Right forelimb (tissue), 1 donor: ENCODE data around the gene UNC5A.
"Not testable (repeated sequence)": the region's sequence is repeated elsewhere in the genome, so short reads cannot be mapped to it uniquely, and the experiment has no call there.

Source experiments
- DNase-seq: peaks from one replicate; pipeline ENCODE4 v3.0.0-alpha.2; 2018

The UNC5A gene

DNA sequence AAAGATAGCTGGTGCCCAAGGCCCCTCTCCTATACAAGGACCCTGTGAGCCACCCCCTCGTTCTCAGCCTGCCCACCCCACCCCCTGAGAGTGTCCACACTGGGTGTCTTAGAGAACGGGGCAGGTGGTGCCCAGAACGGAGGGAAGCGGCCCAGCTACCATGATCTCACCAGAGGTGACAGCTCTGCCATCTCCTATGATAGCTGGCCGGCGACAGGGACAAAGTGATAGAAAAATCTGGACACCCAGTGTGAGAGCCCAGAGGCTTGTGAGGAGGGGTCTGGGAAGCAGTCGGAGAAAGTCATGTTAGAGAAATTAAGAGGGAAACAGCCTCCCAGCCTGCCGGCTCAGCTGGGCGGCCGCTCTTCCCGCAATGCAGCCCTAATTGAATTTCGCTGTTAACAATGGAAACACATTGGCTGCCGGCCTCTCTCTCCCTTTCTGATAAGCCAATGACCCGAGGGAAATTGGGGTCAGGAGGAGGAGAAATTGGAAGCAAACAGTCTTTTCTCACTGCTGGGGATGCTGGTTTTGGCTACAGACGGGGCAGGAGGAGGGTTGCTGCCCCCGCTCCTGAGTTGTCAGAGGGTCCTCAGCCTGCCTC lies 56.5 kb downstream of the UNC5A start:
- DNase-seq, result no peak

DNA sequence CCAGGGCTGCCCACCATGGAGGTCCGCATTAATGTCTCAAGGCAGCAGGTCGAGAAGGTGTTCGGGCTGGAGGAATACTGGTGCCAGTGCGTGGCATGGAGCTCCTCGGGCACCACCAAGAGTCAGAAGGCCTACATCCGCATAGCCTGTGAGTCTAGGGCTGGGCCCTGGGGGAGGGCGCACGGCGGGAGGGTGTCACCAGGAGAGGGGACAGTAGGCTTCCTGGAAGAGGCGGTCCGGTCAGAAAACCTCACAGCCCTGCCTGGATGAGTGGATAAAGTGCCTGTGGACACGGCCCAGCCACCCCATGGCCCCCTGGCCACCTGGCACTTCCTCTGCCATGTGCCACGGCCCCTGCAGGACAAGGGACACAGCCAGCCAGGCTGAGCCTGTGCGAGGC lies 57.8 kb downstream of the UNC5A start:
- DNase-seq, result no peak

DNA sequence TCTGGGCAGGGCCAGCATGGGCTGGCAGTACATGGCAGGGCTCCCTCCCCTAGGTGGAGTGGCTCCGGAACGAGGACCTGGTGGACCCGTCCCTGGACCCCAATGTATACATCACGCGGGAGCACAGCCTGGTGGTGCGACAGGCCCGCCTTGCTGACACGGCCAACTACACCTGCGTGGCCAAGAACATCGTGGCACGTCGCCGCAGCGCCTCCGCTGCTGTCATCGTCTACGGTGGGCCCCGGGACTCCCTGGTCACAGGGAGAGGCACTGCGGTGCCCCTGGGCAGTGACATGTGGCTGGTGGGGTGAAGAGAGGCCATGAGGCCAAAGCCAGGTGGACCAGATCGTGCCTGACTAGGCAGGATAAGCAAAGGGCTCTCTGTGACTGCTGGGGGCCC lies 58.4 kb downstream of the UNC5A start:
- DNase-seq, result no peak

DNA sequence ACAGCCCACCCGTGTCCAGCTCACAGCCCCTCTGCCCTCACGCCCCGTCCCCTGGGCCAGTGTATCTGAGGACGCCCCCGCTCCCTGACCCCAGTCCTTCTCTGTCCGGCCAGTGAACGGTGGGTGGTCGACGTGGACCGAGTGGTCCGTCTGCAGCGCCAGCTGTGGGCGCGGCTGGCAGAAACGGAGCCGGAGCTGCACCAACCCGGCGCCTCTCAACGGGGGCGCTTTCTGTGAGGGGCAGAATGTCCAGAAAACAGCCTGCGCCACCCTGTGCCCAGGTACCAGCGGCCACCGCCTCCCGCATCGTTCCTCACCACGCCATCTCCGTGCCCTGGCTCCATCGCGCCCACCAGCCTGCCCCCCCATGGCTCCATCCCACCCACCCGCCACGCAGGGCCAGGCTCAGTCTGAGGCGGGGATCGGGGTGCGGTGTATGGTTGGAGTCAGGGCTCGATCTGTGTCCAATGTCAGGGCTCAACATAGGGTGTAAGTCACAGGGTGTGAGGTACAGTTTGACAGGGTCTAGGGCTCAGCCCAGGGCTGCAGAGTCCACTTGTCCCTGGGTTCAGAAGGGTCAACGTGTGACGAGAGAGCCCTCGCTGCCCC lies 59.2 kb downstream of the UNC5A start:
- no peak for DNase-seq

DNA sequence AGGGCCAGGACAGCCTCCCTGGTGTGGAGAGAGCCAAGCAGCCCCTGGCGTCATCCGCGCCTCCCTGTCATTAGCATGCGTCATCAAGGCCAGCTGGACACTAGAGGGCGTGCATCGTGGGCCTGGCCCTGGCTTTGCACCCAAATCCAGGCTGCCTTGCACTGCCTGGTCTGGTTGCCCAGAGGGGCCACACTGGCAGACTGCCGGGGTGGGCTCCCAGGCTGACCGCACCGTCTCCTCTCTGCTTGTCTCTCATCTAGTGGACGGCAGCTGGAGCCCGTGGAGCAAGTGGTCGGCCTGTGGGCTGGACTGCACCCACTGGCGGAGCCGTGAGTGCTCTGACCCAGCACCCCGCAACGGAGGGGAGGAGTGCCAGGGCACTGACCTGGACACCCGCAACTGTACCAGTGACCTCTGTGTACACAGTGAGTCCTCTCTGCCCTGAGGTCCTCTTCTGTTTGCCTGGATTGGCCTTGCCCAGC lies 59.8 kb downstream of the UNC5A start:
- no peak for DNase-seq

DNA sequence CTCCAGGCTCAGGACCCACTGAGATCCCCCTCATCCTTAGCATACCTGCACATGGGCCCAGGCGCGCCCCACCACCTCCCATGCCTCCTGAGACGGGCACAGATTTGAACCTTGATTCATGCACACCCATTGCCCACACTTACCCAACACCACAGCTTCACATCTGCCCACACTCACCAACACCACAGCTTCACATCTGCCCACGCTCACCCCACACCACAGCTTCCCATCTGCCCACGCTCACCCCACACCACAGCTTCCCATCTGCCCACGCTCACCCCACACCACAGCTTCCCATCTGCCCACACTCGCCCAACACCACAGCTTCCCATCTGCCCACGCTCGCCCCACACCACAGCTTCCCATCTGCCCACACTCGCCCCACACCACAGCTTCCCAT lies 60.3 kb downstream of the UNC5A start:
- not testable (repeated sequence) for DNase-seq

DNA sequence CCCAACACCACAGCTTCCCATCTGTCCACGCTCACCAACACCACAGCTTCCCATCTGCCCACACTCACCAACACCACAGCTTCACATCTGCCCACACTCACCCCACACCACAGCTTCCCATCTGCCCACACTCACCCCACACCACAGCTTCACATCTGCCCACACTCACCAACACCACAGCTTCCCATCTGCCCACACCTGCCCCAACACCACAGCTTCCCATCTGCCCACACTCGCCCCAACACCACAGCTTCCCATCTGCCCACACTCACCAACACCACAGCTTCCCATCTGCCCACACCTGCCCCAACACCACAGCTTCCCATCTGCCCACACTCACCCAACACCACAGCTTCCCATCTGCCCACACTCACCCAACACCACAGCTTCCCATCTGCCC lies 62.2 kb downstream of the UNC5A start:
- not testable (repeated sequence) for DNase-seq

DNA sequence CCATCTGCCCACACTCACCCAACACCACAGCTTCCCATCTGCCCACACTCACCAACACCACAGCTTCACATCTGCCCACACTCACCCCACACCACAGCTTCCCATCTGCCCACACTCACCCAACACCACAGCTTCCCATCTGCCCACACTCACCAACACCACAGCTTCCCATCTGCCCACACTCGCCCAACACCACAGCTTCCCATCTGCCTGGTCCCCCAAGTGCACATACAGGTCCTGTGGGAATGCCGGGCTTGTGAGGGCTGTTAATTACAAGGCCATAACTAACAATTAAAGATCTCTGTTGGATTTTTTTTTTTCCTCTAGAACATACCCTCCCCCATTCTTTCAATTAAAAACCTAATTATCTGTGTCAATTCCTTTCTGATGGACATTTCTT lies 62.7 kb downstream of the UNC5A start:
- not testable (repeated sequence) for DNase-seq

DNA sequence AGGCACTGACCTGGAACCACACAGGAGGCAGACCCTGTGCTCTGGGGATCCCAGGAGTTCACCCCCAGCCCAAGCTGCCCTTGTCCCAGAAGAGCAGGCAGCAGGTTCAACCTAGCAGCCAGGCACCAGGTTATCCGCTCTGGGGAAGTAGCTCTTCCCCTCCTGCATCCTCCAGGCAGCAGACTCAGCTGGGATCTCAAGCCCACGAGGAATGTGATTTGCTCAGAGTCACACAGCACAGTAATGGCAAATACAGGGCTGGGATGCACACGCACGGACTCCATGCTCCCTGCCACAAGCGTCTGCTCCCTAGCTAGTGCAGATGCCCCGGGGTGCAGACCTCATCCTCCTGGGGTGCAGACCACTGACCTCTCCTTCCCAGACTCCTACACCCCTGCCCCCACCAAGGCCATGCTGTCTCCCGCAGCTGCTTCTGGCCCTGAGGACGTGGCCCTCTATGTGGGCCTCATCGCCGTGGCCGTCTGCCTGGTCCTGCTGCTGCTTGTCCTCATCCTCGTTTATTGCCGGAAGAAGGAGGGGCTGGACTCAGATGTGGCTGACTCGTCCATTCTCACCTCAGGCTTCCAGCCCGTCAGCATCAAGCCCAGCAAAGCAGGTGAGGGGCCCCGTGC lies 63.3 kb downstream of the UNC5A start:
- DNase-seq, result peak; percentile 62

DNA sequence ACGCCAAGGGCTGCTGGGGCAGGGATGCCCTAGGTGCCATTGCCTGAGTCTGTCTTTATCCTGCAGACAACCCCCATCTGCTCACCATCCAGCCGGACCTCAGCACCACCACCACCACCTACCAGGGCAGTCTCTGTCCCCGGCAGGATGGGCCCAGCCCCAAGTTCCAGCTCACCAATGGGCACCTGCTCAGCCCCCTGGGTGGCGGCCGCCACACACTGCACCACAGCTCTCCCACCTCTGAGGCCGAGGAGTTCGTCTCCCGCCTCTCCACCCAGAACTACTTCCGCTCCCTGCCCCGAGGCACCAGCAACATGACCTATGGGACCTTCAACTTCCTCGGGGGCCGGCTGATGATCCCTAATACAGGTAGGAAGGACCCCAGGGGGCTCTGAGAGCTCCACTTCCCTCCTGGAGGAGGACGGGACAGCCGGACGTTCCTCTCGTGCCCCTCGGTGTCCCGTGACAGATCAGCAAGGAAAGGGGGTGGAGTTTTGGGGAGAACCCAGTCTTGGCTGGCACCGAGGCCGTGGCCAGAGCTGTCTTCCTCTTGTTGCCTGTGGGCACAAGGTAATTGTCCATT lies 63.9 kb downstream of the UNC5A start:
- no peak for DNase-seq

DNA sequence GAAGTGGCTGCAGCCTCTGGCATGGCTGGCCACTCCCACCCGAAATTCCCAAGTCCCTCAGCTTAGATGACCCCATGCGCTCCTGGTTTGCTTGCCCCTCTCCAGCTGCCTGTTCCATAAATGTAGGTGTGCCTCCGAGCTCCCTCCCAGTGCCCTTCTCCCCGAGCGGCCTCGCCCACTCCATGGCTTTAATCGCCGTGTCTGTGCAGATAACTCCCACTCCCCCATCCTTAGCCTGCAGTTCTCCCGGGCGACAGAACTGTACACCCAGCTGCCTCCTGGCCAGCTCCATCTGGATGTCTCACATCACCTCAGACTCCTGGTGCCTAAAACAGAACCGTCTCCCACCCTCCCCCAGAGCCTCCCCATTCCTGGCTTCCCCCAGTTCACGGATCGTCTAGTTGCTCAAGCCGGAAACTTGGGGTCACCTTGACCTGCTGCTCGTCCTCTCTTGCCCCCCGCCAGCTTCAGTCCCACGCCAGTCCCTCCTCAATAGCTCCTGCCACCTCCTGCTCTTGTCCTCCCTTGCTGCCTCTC lies 64.7 kb downstream of the UNC5A start:
- no peak for DNase-seq

DNA sequence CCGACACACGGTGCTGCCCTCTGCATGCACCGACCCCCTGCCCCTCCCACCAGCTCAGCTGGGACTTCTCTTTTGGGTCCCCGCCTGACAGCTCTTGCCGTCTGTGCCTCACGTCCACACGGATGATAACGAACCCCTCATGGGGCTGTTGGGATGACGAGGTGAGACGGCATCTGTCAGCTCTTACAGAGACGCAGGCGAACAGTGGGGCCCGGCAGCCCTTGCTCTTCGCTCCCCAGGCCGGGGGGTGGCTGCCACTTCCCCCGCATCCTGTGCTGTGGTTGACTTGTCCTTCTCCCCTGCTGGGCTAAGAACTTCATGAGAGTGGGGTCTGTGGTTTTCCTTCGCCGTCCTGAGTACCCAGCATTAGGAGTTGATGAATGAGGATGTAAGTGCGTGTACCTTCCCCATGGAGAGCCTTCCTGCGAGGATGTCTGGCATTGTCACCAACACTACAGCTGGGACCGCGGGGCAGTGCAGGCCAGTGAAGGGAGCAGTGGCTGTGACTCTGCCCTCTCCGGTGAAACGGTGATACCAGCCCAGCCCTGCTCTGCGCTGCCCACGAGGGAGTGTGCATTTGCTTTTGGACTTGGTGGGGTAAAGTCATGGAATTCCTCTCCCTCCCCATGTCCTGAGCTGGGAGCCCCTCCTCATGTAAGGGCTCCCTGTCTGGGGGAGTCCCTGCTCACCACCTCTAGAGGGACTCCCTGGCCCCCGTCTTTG lies 65.6 kb downstream of the UNC5A start:
- DNase-seq, result no peak

DNA sequence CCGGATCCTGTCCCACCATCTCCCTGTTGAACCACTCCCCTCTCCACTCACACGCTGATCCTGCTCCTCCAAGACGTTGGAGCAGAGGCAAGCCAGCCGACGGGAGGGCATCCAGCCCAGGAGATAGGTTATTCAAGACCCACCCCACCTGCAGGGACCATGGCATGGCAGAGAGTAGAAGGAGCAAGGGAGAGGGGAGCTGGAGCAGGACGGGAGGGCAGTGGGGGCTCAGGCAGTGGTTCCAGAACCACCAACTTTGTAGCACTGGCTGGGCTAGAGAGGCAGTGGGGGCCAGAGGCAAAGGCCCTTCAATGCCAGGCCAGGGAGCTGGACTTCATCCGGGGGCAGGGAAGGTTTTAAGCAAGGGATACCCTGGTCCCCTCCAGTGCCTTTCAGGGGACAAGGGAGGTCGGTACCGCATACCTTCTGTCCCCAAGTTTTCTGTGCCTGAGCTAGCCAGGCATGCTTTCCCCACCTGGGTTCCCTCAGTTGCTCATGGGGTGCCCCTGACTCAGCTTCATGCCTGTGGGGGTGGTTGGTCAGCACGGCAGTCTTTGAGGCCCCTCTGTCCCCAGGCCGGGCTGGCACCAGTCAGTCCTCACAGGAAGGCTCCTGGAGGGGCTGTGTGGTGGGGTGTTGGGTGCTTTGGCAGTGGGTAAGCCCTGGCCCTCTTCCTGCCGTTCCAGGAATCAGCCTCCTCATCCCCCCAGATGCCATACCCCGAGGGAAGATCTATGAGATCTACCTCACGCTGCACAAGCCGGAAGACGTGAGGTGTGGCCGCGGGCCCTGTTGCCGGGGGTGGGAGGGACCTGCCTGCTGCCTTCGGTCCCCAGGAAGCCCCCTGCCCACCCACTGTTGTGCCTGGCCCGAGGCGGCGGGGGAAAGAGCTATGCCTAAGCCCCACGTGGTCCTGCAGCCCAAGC lies 66.4 kb downstream of the UNC5A start:
- DNase-seq, result no peak

DNA sequence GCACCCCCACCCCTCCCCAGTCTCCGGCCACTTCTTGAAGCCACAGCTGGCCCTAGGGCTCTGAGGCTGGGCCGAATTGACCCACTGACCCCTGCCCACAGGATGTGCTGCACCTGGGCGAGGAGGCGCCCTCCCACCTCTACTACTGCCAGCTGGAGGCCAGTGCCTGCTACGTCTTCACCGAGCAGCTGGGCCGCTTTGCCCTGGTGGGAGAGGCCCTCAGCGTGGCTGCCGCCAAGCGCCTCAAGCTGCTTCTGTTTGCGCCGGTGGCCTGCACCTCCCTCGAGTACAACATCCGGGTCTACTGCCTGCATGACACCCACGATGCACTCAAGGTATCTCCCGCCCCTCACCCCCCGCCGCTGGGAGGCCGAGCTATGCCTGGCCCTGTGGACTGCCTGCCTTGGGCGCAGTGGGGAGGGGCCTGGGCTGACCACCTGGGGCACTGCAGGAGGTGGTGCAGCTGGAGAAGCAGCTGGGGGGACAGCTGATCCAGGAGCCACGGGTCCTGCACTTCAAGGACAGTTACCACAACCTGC lies 67.5 kb downstream of the UNC5A start:
- no peak for DNase-seq

DNA sequence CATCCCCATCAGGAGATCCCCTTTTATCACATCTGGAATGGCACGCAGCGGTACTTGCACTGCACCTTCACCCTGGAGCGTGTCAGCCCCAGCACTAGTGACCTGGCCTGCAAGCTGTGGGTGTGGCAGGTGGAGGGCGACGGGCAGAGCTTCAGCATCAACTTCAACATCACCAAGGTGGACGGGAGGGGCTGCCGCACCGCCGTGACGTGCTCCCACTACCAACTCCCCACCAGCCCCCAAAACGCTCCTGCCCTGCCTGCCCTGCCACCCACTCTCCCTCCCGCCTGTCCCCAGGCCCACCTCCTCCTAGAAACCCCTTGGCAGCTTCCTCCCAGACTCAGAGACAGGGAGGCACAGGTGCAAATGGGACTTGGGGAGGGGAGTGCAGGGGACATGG lies 68.1 kb downstream of the UNC5A start:
- DNase-seq, result no peak

DNA sequence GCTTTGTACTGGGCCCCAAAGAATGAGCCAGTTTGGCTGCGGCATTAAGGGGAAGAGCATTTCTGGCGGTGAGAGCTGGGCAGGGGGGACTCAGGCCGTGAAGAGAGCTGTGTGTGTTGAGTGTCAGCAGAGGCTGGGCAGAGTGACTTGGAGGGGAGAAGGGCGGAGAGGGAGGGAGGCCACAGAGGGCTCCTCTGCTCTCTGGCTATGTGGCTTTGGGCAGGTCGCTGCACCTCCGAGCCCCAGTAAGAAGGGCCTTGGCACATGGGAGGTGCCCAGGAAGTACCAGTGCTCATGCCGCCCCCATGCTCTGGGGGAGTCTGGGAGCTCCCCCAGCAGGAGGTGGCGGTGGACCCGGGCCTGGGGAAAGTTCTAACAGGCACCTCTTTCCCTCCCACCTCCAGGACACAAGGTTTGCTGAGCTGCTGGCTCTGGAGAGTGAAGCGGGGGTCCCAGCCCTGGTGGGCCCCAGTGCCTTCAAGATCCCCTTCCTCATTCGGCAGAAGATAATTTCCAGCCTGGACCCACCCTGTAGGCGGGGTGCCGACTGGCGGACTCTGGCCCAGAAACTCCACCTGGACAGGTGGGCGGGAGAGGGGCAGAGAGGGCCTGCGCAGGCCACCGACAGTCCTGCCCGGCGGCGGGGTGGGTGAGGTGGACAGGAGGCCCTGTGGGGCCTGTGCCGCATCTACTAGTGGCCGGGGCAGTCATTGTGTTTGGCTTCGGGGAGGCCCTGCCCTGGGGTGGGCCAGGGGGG lies 68.7 kb downstream of the UNC5A start:
- DNase-seq, result no peak

DNA sequence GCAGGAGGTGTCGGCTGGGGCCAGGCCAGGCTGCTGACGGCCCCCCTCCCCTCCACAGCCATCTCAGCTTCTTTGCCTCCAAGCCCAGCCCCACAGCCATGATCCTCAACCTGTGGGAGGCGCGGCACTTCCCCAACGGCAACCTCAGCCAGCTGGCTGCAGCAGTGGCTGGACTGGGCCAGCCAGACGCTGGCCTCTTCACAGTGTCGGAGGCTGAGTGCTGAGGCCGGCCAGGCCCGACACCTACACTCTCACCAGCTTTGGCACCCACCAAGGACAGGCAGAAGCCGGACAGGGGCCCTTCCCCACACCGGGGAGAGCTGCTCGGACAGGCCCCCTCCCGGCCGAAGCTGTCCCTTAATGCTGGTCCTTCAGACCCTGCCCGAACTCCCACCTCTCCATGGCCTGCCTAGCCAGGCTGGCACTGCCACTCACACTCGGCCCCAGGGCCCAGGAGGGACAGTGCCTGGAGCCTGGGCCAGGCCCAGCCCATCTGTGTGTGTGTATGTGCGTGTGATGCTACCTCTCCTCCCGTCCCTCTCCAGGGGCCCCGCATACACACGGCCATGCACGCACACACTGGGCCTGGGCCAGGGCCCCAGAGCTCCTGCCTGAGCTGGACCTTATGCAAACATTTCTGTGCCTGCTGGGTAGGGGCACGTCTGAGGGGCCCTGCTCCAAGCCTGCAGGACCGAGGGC lies 69.5 kb downstream of the UNC5A start:
- peak; percentile 58 for DNase-seq

DNA sequence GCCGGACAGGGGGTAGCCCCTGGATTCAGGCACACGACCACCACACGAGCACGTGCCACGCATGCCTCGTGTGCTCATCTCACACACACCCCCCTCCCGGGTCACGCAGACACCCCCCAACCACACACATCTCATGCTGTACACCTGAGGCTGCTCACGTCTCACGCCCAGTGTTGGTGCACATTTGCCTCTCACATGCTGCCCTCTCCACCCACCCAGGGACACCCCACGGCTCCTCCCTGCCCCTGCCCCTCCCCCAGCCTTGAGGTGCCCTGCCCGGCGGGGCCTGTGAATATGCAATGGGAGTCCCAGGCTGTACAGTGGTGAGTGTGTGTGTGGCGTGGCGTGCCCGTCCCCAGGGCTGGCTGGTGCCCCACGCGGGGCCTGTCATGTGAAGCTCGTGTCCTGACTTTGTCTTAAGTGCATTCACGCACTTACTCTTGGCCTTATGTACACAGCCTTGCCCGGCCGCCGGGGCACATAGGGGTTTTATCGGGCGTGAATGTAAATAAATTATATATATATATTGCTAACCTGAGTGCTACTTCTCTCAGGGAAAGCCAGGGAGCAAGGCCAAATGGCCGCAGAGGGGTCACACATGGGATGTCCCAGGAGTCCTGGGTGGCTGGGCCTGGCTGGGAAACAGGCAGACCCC lies 70.1 kb downstream of the UNC5A start:
- DNase-seq, result no peak

DNA sequence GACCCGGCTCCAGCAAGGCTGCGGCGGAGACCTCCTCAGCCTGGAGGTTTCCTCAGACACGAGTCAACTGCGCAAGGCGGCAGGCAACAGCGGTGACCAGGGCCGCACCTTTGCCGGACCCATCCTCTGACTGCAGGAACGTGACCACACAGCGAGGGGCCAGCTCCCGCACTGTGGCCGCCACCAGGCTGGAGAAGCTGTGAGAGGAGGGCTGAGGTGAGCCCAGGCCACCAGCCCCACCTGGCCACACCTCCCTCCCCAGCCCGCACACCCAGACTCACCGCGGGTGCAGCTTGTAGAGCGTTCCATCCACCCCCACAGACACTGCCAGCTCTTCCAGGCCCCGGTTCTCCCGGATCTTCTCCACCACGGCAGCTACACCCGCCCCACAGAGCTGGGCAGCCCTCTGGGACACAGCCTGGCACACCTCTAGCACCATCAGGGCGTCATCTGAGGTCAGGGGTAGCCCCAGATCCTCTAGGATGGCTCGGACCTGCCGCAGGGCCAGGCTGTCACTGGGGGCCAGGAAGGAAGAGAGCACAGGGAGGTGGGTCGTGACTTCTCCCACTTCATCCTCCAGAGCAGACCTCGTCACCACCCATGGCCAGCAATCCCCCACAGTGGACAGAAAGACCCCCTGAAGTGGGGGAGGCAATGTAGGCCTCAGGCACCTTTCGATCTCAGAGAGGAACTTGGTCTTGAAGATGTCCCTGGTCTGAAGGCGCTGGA lies 70.8 kb downstream of the UNC5A start:
- DNase-seq, result no peak
